ENCODE results near the gene DPP7. TPM values are rescaled to one million over a fixed set of nuclear protein-coding genes. Genes with fewer than 3 reads are reported as not detected.

DPP7 gene
- polyA plus RNA-seq, 3 donors from 2014 or later: 136 to 176 (median 168) TPM

- DNase-seq: no peak
- H3K9me3 Mint-ChIP-seq: no peaks in the 10 kb centered on the region
Observed at GRCh38 chr9:137078701-137079400, 35.7 kb downstream of the DPP7 start.

GRCh38 chr9:137077758-137078693 lies 36.5 kb downstream of the DPP7 start:
- peak; percentile 34 to 43 (median 42) for DNase-seq
- Mint-ChIP-seq H3K27me3 (ENCODE audit: low read depth in 3 of 3) (peaks cover 0 to 2% (median 0%) of the 10 kb centered on the region in 3 donors), H3K4me1 (peaks cover 0 to 4% of the 10 kb centered on the region in 2 donors), H3K27ac (peak overlapping the region in 1 of 6 donors; percentile 36), H3K4me3 (peak overlapping the region; percentile 69 to 78 (median 73)), H3K36me3 (no peaks in the 10 kb centered on the region), H3K9me3 (no peaks in the 10 kb centered on the region)

More at GRCh38 chr9:137078701-137079400, 35.7 kb downstream of the DPP7 start:
- Mint-ChIP-seq H3K27ac (no peak overlapping the region), H3K27me3 (ENCODE audit: low read depth in 3 of 3) (no peaks in the 10 kb centered on the region), H3K36me3 (no peaks in the 10 kb centered on the region), H3K4me1 (peaks cover 0 to 3% of the 10 kb centered on the region in 2 donors), H3K4me3 (peak overlapping the region in 4 of 5 donors; percentile 30 to 56 (median 48))

GRCh38 chr9:137077010-137077747 lies 37.4 kb downstream of the DPP7 start, which contains the start of gene UAP1L1:
Gene UAP1L1, plus strand, starts transcription at chr9:137077517. Its CDS starts 16 bp downstream, at chr9:137077533.
- Mint-ChIP-seq H3K36me3 (no peaks in the 10 kb centered on the region), H3K4me3 (peak within 1 kb of the TSS; percentile 69 to 78 (median 75)), H3K9me3 (no peaks in the 10 kb centered on the region), H3K27me3 (ENCODE audit: low read depth in 3 of 3) (peaks cover 0 to 2% (median 0%) of the 10 kb centered on the region in 3 donors), H3K27ac (peak within 1 kb of the TSS in 3 of 6 donors; percentile 36 to 71 (median 67)), H3K4me1 (peaks cover 0 to 4% of the 10 kb centered on the region in 2 donors)
- peak; percentile 61 to 67 (median 66) for DNase-seq

- no peak for DNase-seq
- H3K27ac Mint-ChIP-seq: peak overlapping the region in 2 of 6 donors; percentile 67 to 71
- H3K4me3 Mint-ChIP-seq: peak overlapping the region; percentile 55 to 75 (median 66)
- H3K4me1 Mint-ChIP-seq: peaks cover 0 to 4% of the 10 kb centered on the region in 2 donors
- H3K27me3 Mint-ChIP-seq (ENCODE audit: low read depth in 3 of 3): peaks cover 0 to 2% (median 0%) of the 10 kb centered on the region in 3 donors
- H3K36me3 Mint-ChIP-seq: no peaks in the 10 kb centered on the region
- H3K9me3 Mint-ChIP-seq: no peaks in the 10 kb centered on the region
Observed at GRCh38 chr9:137076636-137077009, 37.9 kb downstream of the DPP7 start.

- no peaks in the 10 kb centered on the region for H3K36me3 Mint-ChIP-seq
- peaks cover 11% of the 10 kb centered on the region in 2 donors for H3K4me1 Mint-ChIP-seq
- H3K9me3 Mint-ChIP-seq: no peaks in the 10 kb centered on the region
- DNase-seq: no peak
- peak overlapping the region in 1 of 6 donors; percentile 57 for H3K27ac Mint-ChIP-seq
- H3K27me3 Mint-ChIP-seq (ENCODE audit: low read depth in 3 of 3): peaks cover 5 to 9% (median 5%) of the 10 kb centered on the region in 3 donors
- peak overlapping the region in 2 of 5 donors; percentile 10 to 40 for H3K4me3 Mint-ChIP-seq
Observed at GRCh38 chr9:137075275-137075775, 39.2 kb downstream of the DPP7 start.

- Mint-ChIP-seq H3K36me3 (no peaks in the 10 kb centered on the region), H3K27ac (peak overlapping the region in 3 of 6 donors; percentile 57 to 69 (median 58)), H3K27me3 (ENCODE audit: low read depth in 3 of 3) (peaks cover 5 to 10% (median 5%) of the 10 kb centered on the region in 3 donors), H3K9me3 (no peaks in the 10 kb centered on the region), H3K4me3 (peak overlapping the region in 1 of 5 donors; percentile 46), H3K4me1 (peaks cover 9 to 11% of the 10 kb centered on the region in 2 donors)
- DNase-seq: no peak
Observed at GRCh38 chr9:137074657-137075274, 39.8 kb downstream of the DPP7 start.

- Mint-ChIP-seq H3K9me3 (no peaks in the 10 kb centered on the region), H3K4me1 (peaks cover 8 to 11% of the 10 kb centered on the region in 2 donors), H3K36me3 (no peaks in the 10 kb centered on the region), H3K27me3 (ENCODE audit: low read depth in 3 of 3) (peaks cover 5 to 10% (median 5%) of the 10 kb centered on the region in 3 donors), H3K4me3 (no peak overlapping the region), H3K27ac (peak overlapping the region in 1 of 6 donors; percentile 56)
- DNase-seq: no peak
Observed at GRCh38 chr9:137073992-137074399, 40.5 kb downstream of the DPP7 start.

- Mint-ChIP-seq H3K9me3 (no peaks in the 10 kb centered on the region), H3K27ac (peak overlapping the region in 5 of 6 donors; percentile 53 to 65 (median 53)), H3K27me3 (ENCODE audit: low read depth in 3 of 3) (peaks cover 5 to 12% (median 5%) of the 10 kb centered on the region in 3 donors), H3K36me3 (no peaks in the 10 kb centered on the region), H3K4me1 (peaks cover 12 to 15% of the 10 kb centered on the region in 2 donors), H3K4me3 (peak overlapping the region; percentile 73 to 81 (median 76))
- DNase-seq: no peak
Observed at GRCh38 chr9:137071282-137071681, 43.3 kb downstream of the DPP7 start.

GRCh38 chr9:137070906-137071275 lies 43.6 kb downstream of the DPP7 start:
- Mint-ChIP-seq H3K36me3 (no peaks in the 10 kb centered on the region), H3K27me3 (ENCODE audit: low read depth in 3 of 3) (peaks cover 5 to 12% (median 5%) of the 10 kb centered on the region in 3 donors), H3K4me1 (peaks cover 12 to 15% of the 10 kb centered on the region in 2 donors), H3K27ac (peak overlapping the region in 5 of 6 donors; percentile 53 to 71 (median 55)), H3K4me3 (peak overlapping the region; percentile 73 to 81 (median 76)), H3K9me3 (no peaks in the 10 kb centered on the region)
- no peak for DNase-seq

- H3K36me3 Mint-ChIP-seq: no peaks in the 10 kb centered on the region
- H3K27ac Mint-ChIP-seq: peak within 1 kb of the TSS in 5 of 6 donors; percentile 53 to 71 (median 55)
- H3K27me3 Mint-ChIP-seq (ENCODE audit: low read depth in 3 of 3): peaks cover 5 to 12% (median 5%) of the 10 kb centered on the region in 3 donors
- H3K9me3 Mint-ChIP-seq: no peaks in the 10 kb centered on the region
- peaks cover 12 to 15% of the 10 kb centered on the region in 2 donors for H3K4me1 Mint-ChIP-seq
- peak; percentile 87 to 90 (median 87) for DNase-seq
- H3K4me3 Mint-ChIP-seq: peak within 1 kb of the TSS; percentile 73 to 81 (median 76)
Observed at GRCh38 chr9:137070201-137070905, 44.2 kb downstream of the DPP7 start, which contains the start of gene SAPCD2. Gene SAPCD2, minus strand, starts transcription at chr9:137070557. Its CDS starts 97 bp downstream, at chr9:137070460.

- Mint-ChIP-seq H3K36me3 (no peaks in the 10 kb centered on the region), H3K27me3 (ENCODE audit: low read depth in 3 of 3) (peaks cover 5 to 12% (median 5%) of the 10 kb centered on the region in 3 donors), H3K9me3 (no peaks in the 10 kb centered on the region), H3K27ac (no peak overlapping the region), H3K4me1 (peaks cover 12 to 15% of the 10 kb centered on the region in 2 donors), H3K4me3 (peak overlapping the region in 3 of 5 donors; percentile 10 to 50 (median 12))
- DNase-seq: no peak
Observed at GRCh38 chr9:137069508-137070091, 44.9 kb downstream of the DPP7 start.

All from immature natural killer cell (primary cell).